ENCODE results near the gene TREH. TPM values are rescaled to one million over a fixed set of nuclear protein-coding genes. Genes with fewer than 3 reads are reported as not detected.

TREH gene
- total RNA-seq, 1 experiment from 2014 or later, result not detected

DNA sequence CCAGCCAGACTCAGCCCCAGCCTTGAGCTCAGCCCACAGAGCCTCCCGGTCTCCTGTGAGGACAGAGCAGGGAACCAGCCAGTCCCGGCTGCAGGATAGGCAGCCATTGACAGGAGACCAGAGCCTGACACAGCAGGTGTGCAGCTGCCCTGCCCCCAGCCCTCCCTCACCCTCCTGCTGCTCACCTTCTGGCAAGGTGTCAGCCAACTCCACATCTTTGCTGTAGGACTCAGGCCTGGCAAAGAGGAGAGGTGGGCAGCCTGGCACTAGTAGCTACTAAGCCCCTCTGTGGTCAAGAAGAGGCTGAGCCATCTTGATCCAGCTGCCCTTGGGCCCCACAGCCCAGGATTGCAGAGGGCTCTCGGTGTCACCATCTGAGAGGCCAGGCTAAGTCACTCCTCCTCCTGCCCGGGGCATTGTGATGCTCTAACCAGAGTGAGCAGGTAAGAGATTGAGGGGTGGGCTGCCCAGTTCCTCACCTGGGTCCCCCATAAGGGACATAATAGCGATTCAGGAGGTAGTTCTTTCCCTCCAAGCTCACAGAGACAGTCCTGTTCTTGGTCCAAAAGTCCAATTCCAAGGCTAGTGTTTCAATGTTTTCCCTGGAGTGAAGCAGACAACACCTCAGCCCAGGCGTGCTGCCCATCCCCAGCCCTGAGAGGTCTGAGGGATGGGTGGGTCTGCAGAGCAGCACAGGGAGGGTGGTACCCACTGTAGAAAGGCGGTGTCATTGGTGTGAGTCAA is 18.6 kb downstream of the TREH start:
- no TSS peak for BruUV-seq (replicated peaks)
- CTCF ChIA-PET, result interaction anchor here (0.6 to 4.0 kb wide), 16 partner anchors 8 to 1782 kb away, joined by 3 to 38 read pairs (median 4); partner anchors contain the start of gene PHLDB1
- intact Hi-C loops (cut with micrococcal nuclease), result no loop called here
- Mint-ChIP-seq H3K36me3 (ENCODE audit: insufficient read depth, unreplicated experiment) (peaks cover 25% of the 10 kb centered on the region), H3K27ac (ENCODE audit: low read depth, unreplicated experiment) (no peak overlapping the region), H3K9me3 (ENCODE audit: unreplicated experiment) (no peaks in the 10 kb centered on the region), H3K27me3 (ENCODE audit: insufficient read depth, unreplicated experiment) (no peaks in the 10 kb centered on the region), H3K4me3 (ENCODE audit: unreplicated experiment) (no peak overlapping the region), H3K4me1 (ENCODE audit: insufficient read depth, unreplicated experiment) (no peaks in the 10 kb centered on the region)
- no peak for DNase-seq (ENCODE audit: unreplicated experiment)
- TF ChIP-seq, protein P1, sequence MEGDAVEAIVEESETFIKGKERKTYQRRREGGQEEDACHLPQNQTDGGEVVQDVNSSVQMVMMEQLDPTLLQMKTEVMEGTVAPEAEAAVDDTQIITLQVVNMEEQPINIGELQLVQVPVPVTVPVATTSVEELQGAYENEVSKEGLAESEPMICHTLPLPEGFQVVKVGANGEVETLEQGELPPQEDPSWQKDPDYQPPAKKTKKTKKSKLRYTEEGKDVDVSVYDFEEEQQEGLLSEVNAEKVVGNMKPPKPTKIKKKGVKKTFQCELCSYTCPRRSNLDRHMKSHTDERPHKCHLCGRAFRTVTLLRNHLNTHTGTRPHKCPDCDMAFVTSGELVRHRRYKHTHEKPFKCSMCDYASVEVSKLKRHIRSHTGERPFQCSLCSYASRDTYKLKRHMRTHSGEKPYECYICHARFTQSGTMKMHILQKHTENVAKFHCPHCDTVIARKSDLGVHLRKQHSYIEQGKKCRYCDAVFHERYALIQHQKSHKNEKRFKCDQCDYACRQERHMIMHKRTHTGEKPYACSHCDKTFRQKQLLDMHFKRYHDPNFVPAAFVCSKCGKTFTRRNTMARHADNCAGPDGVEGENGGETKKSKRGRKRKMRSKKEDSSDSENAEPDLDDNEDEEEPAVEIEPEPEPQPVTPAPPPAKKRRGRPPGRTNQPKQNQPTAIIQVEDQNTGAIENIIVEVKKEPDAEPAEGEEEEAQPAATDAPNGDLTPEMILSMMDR (IDR thresholded peaks at IDR 0.05; ENCODE audit: unreplicated experiment), result no peak
- POLR2A ChIA-PET, result interaction anchor here (1.0 to 3.1 kb wide), 3 partner anchors 9 to 66 kb away, joined by 4 to 19 read pairs (median 6); partner anchors contain the start of gene PHLDB1

DNA sequence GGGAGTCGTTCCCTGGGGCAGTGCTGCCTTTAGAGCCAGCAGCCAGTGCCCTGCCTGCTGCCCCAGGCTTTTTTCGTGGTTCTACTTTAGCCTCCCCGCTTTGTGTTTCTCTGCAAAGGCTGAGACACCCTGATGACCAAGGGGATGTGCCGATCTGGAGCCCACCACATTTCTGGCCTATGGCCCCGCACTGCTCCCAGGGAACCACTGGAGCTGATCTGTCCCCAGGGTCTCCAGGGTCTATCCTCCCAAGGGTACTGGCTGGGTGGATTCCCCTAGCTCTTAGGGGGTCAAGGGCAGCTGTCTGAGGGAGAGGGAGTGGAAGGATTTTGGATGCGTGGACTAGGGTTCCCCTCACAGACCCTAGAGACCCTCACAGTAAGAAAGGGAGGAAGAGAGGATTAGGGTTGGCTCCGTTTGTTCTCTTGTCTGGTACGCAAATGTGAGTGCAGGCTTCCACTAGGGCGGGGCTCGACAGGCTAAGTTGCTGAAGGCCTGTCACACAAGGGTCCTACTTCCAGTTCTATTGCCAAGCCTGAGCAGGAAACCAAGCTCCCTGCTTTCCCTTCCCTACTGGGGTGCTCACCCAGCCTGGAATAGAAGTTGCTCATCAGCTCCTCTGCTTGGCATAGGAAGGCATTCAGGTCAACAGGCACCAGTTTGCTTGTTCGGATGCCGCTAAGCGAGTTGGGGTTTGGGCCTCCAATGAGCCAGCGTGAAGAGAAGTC is 19.3 kb downstream of the TREH start:
- no peaks in the 10 kb centered on the region for H3K27me3 Mint-ChIP-seq (ENCODE audit: insufficient read depth, unreplicated experiment)

DNA sequence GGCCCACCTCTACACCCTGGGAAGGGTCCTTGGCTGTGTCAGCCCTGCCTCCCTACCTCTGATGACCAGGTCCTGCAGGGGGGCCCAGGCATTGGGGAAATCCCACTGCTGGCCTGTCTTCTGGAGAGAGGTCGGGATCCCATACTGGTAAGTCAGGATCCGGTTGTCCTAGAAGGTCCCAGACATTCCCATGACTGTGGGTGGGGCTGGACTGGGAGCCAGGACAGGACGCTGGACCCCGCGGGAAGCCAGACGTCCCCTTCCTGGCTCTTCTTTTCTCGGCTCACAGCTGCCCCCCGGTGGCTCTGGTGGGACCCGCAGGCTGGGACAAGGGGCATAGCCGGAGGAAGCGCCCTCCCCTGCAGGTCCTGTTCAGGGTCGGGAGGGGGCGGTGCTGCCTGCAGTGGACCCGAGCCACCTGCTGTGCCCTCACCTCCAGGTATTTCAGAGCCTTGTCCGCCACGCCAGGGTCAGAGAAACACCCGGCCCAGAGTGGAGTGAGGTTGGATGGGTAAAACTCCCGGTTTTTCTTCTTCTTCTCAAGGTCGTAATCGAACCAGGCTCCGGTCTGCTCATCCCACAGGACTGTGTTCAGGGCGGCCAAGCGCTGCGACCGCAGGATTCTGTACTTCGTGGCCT is 20.0 kb downstream of the TREH start:
- Mint-ChIP-seq H3K36me3 (ENCODE audit: insufficient read depth, unreplicated experiment) (peaks cover 34% of the 10 kb centered on the region), H3K4me3 (ENCODE audit: unreplicated experiment) (no peak overlapping the region), H3K4me1 (ENCODE audit: insufficient read depth, unreplicated experiment) (no peaks in the 10 kb centered on the region), H3K27me3 (ENCODE audit: insufficient read depth, unreplicated experiment) (no peaks in the 10 kb centered on the region), H3K9me3 (ENCODE audit: unreplicated experiment) (no peaks in the 10 kb centered on the region), H3K27ac (ENCODE audit: low read depth, unreplicated experiment) (no peak overlapping the region)
- peak; percentile 84 for DNase-seq (ENCODE audit: unreplicated experiment)
- intact Hi-C loops (cut with micrococcal nuclease), result loop anchor here (1.0 to 5.0 kb wide), 4 partner anchors 52 to 512 kb away; partner anchors contain the start of genes PHLDB1 and UPK2
- no TSS peak for BruUV-seq (replicated peaks)
- TF ChIP-seq, protein P1 (IDR thresholded peaks at IDR 0.05; ENCODE audit: unreplicated experiment), result peak; percentile 96
- ChIA-PET POLR2A (interaction anchor here (0.5 to 3.1 kb wide), 6 partner anchors 17 to 64 kb away, joined by 3 to 19 read pairs (median 4); partner anchors contain the start of gene PHLDB1), CTCF (interaction anchor here (0.6 to 4.0 kb wide), 15 partner anchors 11 to 447 kb away, joined by 3 to 38 read pairs (median 4); no protein-coding TSS in a partner anchor)

More for the DNA sequence above, 19.3 kb downstream of the TREH start:
- BruUV-seq (replicated peaks), result no TSS peak
- Mint-ChIP-seq H3K4me1 (ENCODE audit: insufficient read depth, unreplicated experiment) (no peaks in the 10 kb centered on the region), H3K9me3 (ENCODE audit: unreplicated experiment) (no peaks in the 10 kb centered on the region), H3K4me3 (ENCODE audit: unreplicated experiment) (no peak overlapping the region), H3K36me3 (ENCODE audit: insufficient read depth, unreplicated experiment) (peaks cover 31% of the 10 kb centered on the region), H3K27ac (ENCODE audit: low read depth, unreplicated experiment) (no peak overlapping the region)
- POLR2A ChIA-PET, result interaction anchor here (0.6 to 3.1 kb wide), 6 partner anchors 10 to 65 kb away, joined by 3 to 19 read pairs (median 5); partner anchors contain the start of gene PHLDB1
- CTCF ChIA-PET, result interaction anchor here (0.7 to 4.0 kb wide), 15 partner anchors 9 to 298 kb away, joined by 3 to 38 read pairs (median 4); no protein-coding TSS in a partner anchor
- TF ChIP-seq, protein P1 (IDR thresholded peaks at IDR 0.05; ENCODE audit: unreplicated experiment), result no peak
- no peak for DNase-seq (ENCODE audit: unreplicated experiment)
- intact Hi-C loops (cut with micrococcal nuclease), result loop anchor here (1.0 to 5.0 kb wide), 4 partner anchors 53 to 513 kb away; partner anchors contain the start of genes PHLDB1 and UPK2
